HG03159 (cell line): ENCODE data around the gene TMEM59.
"Not testable (repeated sequence)": the region's sequence is repeated elsewhere in the genome, so short reads cannot be mapped to it uniquely, and the experiment has no call there.

ENCODE experiments used
- ATAC-seq: cut with Tn5 transposase; IDR thresholded peaks from one replicate; pipeline ENCODE4 v1.9.1; 2021; ENCODE audit warnings: mild to moderate bottlenecking, moderate library complexity; ENCODE audit not compliant: unreplicated experiment

Gene TMEM59, protein sequence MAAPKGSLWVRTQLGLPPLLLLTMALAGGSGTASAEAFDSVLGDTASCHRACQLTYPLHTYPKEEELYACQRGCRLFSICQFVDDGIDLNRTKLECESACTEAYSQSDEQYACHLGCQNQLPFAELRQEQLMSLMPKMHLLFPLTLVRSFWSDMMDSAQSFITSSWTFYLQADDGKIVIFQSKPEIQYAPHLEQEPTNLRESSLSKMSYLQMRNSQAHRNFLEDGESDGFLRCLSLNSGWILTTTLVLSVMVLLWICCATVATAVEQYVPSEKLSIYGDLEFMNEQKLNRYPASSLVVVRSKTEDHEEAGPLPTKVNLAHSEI

DNA sequence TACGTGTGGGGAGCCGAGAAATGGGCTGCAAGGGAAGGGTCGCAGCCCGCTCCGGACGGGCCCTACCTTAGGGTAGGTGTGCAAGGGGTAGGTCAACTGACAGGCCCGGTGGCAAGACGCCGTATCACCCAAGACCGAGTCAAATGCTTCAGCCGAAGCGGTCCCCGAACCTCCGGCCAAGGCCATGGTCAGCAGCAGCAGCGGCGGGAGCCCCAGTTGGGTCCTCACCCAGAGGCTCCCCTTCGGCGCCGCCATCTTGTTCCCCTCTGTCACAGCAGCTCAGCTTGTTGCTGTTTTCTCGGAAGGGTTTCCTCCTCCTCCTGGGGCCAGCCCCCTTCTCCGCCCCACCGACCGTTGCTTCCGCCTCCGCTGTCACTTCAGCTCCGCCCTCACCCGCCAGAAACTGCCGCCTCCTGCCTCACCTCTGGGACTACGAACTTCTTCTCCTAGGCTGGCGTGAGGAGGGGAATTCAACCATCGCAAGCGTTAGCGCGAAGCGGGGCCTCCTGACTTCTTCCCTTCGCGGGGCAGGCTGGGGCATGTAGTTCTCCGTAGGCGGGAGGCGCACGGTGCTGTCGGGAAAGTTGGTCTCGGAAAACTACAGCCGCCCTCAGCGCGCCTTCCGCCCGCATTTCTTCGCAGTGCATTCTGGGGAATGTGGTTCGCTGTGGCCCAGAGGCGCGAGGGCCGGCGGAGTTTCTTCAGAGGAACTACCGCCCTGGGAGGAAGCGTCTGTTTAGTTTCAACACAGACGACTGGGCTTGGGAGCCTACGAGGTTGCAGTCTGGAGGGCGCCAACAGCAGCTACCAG is at the start of gene TMEM59, which contains the start of gene TCEANC2:
Gene TMEM59 (minus strand): TSS at position 271 of the 811 bp plus-strand sequence. CDS start 16 bp downstream, at position 255.
Gene TCEANC2 (plus strand): TSS at position 675 of the 811 bp plus-strand sequence. CDS start 815 bp downstream, outside the sequence.
- peak; percentile 91 for ATAC-seq

DNA sequence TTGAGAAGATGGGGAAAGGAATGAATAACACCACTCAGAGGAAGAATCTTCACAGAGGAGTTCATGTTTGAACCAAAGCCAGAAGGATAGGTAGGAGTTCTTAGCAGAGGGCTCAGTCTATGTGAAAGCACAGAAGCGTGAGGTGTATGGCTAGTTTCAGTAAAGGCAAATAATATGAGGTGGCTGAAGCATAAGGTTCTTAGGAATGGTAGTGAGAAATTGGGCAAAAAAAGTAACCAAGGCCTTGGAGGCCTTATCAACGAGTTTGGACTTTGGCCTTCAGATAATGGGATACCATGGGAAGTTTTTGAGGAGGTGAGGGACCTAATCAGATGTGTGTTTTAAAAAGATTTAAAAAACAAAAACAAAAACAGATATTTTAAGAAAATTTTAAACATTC is 47.5 kb upstream of the TMEM59 start:
- no peak for ATAC-seq

DNA sequence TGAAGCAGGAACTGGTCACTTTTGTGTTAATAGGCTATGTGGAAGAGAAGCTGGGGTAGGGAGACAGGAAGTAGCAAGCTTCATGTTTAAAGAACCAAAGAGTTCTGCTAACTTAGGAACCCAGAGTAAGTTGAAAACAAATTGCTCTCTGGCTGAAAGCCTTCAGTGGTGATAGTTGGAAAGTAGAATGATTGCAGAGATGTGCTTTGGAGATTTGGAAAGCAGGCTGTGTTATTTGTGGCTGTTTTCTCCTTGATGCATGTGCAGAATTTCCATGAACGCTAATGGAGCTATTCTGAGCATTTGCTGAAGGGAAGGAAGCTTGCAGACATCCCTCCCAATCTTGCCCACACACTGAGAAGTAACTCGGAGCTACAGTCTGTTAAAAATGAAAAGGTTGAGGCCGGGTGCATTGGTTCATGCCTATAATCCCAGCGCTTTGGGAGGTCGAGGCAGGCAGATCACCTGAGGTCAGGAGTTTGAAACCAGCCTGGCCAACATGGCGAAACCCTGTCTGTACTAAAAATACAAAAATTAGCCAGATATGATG is 46.1 kb upstream of the TMEM59 start:
- ATAC-seq = no peak

DNA sequence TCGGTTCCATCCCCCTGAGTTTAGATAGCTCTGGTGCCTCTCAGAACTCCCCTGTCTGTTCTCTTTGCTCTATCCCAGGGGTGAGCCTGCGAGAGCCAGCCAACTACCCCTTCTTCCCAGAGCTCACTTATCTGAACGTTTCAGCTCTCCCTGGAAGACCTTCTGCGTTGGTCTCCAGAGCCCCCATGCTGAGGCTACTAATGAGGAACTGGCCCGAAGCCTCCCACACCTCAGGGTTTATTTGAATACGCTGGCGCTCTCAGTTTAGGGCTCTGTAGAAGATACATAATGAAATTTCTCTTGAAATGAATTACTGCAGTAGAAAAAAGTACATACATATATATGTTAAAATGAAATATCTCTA is 43.9 kb upstream of the TMEM59 start:
- no peak for ATAC-seq

DNA sequence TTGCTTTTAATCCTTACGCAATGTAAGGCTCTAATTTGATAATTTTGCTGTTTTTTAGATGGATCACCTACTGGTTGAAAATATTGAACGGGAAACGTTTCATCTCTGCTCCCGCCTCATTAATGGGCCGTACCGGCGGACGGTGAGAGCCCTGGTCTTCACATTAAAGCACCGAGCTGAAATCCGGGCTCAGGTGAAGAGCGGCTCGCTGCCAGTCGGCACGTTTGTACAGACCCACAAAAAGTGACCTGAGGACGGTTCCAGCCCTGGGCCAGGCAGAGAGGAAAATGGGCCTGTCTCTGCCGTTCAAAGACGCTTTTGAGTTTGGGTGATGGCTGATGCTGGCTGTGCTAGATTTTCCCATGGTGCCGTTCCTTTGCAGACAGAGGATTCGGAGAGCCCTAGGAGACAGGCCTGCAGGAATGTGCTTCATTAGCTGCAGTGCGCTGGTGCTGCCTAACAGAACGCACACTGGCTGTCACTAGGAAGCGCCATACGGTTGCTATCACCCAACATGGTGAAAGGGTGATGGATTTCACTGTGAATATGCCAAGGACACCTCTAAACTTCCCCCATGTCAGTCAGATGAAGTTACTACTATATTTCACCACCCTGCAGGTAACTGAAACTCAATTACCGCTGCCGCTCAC is 43.3 kb upstream of the TMEM59 start:
- no peak for ATAC-seq

DNA sequence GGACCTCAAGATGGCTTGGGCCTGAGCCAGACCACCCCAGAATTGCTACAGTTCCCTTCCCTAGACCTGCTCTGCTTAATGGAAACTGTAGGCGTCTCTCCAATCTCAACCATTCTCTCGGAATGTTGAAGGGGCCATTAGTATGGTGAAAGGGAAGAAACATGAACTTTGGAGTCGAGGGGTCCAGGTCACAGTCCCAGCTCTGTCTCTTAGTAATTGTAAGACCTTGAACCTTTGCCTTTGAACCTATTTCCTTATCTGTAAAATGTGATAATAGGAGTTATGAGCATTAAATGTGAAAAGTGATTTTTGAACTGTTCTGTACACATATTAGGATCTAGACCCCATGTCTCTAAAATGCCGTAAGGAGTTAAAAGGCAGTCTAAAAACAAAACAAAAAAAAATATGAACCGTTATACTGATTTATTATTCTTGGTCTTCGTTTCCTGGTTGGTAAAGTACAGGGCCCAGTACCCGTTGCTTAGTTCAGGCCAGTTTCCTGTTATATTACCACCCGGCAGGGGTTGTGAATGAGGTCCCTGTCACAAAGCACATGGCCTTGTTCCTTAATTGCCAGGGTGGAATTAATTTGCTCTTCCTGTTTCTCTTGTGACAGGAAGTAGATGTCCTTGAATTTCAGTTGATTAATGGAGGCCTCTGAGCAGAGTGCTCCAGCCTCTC is 42.7 kb upstream of the TMEM59 start:
- no peak for ATAC-seq

DNA sequence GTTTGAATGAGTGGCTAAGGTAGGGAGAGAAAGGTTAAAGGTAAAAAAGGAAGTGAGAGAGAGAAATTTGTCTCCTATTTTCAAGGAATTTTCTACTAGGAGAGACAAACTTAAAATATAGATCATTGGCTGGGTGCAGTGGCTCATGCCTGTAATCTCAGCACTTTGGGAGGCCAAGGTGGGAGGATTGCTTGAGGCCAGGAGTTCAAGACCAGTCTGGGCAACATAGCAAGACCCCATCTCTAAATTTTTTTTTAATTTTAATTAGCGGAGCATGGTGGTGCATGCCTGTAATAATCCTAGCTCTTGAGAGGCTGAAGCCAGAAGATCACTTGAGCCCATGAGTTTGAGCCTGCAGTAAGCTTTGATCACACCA is 41.7 kb upstream of the TMEM59 start:
- ATAC-seq = not testable (repeated sequence)

DNA sequence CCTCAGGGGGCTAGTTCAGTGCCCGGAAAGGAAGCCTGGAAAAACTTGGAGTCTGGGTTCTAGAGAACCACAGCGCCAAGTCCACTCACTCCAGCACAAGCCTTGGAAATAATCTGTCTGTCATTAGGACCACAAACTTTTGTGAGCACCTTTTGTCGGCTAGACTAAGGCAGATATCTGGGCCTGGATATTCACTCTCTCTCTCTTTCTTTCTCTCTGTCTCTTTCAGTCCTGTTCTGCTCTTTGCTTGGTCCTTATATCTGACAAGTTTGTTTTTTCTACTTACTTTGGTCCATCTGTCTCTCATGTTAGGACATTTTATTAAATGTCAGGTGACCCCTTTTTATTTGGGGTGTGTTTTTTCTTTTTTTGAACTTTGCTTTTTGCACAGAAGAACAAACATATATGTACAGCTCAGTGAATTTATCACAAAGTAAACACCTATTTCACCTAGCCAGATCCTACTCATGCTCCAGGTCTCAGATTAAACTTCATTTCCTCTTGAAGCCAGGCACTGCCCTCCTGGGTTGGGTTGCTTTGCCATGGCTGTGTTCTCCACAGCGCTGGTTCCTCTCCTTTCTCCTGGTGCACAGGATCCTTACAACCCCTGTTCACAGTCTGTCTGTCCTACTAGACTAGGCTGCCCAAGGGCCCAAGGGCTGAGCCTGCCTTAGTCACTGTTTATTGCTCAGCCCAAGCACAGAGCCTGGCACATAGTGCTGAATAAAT is 41.2 kb upstream of the TMEM59 start:
- no peak for ATAC-seq

DNA sequence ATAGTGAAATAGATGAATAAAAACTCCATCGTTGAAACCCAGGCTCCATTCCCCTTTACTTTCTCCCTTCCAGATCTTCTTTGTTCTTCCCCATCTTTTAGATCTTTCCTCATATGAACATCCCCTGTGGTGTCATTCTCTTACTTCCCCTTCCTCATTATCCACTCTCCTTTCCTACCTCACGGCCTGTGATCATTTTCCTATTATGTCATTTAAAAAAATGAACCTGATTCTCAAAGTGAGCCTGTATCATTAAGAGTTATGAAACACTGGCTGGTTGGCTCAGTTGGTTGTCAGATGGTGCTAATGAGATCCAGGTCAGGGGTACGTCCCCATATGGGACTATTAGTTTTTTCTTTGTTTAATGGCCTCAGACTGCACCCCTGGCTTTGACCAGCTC is 38.7 kb upstream of the TMEM59 start:
- ATAC-seq = no peak

DNA sequence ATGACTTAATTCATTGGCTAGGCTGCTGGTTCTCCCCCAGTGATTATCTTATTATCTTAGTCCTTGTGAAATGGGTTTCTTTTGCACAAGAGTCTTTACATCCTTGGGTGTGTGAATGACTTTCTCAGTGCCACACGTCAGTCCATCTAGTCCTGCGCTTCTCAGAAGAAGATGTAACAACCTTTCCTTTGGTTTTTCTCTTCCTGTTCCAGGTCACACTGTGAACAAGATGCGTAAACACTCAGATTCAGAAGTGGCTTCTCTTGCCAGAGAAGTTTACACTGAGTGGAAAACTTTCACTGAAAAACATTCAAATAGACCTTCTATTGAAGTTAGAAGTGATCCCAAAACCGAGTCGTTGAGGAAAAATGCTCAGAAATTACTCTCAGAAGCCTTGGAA is 35.4 kb upstream of the TMEM59 start:
- ATAC-seq = no peak

DNA sequence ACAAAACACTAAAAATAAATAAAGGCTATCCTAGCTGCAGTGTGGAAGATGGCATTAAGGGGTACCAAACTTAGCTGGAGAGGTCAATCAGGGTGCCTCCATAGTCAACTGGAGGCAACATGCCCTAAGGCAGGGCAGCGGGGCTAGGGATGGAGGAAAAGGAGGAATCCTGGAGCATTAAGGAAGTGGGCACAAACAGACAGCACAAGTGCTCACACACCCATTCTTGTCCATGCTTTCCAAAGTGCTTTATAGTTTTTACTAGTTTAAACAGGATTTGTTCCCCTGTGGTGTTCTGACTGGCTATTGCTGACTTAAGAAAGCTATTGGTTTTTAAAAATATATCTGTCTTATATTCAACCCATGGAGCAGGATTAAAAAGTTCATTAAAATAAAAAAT is 33.8 kb upstream of the TMEM59 start:
- ATAC-seq = no peak

DNA sequence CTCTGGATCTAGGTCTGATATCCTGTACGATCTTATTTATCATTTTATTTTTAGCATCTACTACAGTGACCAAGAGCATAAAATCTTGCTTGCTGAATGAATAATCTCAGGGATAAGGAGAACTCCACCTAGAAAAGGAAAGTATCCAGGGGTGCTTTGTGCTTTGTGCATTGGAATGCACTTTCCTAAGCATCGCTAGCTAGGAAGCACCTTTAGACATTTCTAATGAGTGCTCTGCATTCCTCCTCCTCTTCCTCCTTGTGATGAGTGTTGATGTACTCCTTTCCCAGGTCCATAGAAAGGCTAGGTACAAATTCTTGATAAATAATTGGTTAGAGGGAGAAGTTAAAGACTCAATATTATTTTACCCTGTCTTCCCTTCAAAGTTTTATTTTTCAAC is 31.8 kb upstream of the TMEM59 start:
- ATAC-seq = no peak

DNA sequence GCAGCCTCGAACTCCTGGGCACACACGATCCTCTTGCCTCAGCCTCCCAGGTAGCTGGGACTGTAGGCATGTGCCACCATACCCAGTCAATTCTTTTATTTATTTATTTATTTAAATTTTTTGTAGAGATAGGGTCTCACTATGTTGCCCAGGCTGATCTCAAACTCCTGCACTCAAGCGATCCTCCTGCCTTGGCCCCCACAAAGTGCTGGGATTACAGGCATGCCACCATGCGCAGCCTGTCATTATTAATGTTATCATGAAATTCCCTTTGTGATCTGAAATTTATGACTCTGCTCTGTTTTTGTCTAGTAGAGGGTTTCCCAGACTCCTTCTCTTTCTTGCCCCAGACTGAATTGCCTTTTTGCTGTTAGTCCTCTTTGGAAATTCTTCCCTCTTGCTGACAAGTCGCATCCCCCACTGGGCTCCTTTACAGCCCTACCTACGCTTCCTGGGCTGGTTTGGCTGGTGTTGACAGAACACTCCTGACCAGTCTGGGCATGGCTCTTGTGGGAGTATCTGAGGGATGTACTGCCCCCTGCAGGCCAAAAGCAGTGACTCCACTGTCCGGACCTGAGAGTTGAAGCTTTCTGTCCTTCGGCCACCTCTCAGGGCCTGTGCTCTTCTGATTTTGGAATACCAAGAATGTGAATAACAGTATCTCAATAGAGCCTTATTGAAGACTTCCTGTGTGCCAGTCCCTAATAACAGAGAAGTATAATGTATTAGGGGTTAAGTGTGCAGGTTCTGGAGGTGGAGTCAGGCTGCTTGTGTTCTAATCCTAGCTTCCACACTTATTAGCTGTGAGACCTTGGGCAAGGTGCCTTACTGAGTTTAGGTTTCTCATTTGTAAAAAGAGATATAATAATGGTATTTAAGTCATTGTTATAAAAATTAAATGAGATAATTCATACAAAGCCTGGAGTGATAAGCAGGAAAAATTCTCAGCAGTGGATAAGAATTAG is 28.6 kb upstream of the TMEM59 start:
- peak; percentile 68 for ATAC-seq

DNA sequence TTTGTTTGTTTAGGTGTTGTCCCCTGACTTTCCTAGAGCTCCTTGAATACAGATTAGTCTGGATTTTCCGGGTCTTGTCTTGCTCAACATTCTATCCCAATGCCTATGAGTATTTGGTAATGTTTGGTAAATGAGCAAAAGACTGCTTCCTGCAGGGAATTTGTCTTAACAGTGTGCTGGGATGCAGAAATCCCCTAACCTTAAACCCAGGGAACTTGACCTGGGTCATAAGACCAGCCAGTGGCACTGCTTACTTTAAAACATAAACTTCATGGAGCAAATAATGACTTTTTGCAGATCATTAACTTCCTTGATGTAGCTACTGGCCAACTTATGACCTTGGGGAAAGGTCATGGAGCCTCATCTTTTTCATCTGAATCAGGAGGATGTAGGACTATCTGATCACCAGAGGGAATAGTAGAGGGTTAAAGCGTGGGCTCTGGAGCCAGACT is 27.6 kb upstream of the TMEM59 start:
- no peak for ATAC-seq

DNA sequence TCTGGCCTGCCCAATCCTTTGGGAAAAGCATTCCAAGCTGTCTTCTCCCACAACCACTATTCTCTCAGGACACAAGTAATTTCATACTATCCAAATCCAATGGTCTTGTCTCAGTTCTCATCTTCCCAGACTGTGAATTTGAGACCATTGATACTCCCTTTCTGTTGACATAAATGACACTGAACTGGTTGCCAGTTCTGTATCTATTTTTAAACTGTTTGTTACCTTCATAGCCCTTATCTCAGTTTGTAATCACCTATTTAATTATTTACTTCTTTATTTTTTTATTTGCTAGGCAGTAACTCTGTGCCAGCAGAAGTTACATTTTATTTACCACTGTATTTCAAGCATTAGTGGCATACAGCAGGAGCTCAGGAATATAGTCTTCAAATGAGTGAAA is 24.4 kb upstream of the TMEM59 start:
- ATAC-seq = no peak

DNA sequence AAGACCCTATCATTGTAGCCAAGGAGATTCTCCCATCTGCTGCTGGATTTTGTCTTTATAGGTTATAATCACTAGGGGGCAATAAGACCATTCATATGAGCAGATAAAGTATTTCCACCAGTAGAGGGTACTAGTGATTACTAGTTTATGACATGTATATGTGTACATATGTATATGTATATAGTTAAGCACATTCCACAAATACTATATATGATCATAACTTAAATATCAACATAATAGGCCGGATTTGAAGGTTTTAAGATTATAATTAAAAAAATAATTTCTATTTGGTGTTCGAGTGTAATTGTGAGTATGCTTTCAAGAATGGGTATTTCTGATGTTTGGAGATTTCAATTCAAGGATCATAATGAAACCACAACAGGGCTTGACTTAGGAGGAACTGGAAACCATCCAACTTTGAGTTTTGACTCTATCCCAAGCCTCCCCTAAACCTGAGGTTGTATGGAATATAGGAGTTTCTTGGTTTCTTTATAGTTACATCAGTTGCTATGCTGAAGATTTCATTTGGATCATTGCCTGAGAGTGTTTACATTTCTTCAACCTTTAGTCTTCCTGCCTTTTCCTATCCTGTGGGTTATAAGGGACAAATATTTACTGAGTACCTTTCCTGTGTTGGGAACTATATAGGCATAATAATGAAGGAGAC is 17.3 kb upstream of the TMEM59 start:
- ATAC-seq = no peak

DNA sequence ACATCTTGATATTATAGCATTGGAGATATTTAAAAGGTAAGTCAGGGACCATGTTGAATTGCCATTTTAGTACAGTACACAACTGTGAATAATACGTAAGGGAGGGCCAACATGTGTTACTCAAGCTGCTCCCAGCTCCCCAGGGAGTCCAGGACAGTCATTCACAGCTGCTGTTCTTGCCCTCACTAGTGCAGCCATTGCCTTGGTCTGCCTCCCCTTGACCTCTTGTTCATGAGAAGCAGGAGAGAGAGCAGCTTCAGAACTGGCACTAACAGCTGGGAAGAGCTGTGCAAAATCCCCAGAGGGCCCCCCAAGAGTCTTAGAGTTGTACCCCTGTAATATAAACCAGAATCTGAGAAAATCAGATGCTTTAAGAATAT is 16.8 kb upstream of the TMEM59 start:
- ATAC-seq = no peak

DNA sequence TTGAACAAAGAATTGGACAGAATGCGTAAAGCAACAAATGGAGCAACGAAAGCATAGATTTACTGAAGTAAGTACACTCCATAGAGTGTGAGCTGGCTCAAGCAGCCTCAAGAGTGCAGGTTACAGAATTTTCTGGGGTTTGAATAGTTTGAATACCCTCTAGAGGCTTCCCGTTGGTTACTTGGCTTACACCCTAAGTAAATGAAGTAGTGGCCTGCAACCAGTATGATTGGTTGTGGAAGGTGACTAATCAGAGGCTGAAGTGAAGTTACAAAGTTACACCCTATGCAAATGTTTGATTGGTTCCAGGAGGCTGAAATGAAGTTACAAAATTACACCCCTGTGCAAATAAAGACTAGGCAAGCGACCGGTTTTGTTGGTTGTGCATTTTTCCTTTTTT is 11.3 kb upstream of the TMEM59 start:
- no peak for ATAC-seq

DNA sequence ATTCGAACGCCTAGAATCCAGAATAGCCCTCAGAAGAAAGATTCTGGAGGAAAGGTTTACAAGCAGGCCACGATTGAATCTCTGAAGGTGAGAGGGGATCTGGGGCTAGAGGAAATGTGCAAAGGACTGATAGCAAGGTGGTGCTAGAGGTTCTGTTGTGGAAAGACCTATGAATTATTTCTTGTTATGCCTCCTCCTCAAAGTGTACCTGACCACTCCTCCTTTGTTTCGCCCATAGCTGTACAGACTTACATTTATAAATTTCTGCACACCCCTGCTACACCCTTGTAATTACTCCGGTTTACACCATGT is 1.4 kb upstream of the TMEM59 start:
- ATAC-seq = no peak
